H1 (cell line): ENCODE data around the gene WDR6. TPM values are rescaled to one million over a fixed set of nuclear protein-coding genes. Genes with fewer than 3 reads are reported as not detected.

ENCODE experiments used
- BCL11A ChIP-seq, 2 experiments: IDR thresholded peaks; one replicate each; pipeline ENCODE4 v1.6.1; 2011; ENCODE audit warnings: low read depth in 2 of 2, low read length in 2 of 2, mild to moderate bottlenecking in 2 of 2
- CBX8 ChIP-seq: fragments of 300-800, 300-1000 bp; sonication (generic); IDR thresholded peaks from 2 replicates; pipeline ENCODE4 v1.7.1; 2016; ENCODE audit warnings: low read depth, low read length, borderline replicate concordance
- CREB1 ChIP-seq: IDR thresholded peaks from 2 replicates; pipeline ENCODE4 v1.6.1; 2012; ENCODE audit warnings: inconsistent platforms
- CTBP2 ChIP-seq: IDR thresholded peaks from 2 replicates; pipeline ENCODE4 v1.7.0; 2011; ENCODE audit warnings: borderline replicate concordance, mild to moderate bottlenecking, moderate library complexity, mixed read lengths, low read length; ENCODE audit not compliant: insufficient read depth, insufficient read length
- CTCF ChIP-seq, 3 experiments: IDR thresholded peaks; 1 replicate in 2 of 3; 2 replicates in 1 of 3; pipeline versions ENCODE4 v1.5.1 to v1.6.1; 2011; ENCODE audit warnings: low read length in 3 of 3, mild to moderate bottlenecking in 3 of 3, inconsistent platforms in 2 of 3, low read depth in 1 of 3, moderate library complexity in 1 of 3; ENCODE audit not compliant: insufficient read depth in 1 of 3; ENCODE audit errors: control extremely low read depth in 1 of 3
- EP300 ChIP-seq, 2 experiments: IDR thresholded peaks; 1 replicate in 1 of 2; 2 replicates in 1 of 2; pipeline ENCODE4 v1.6.1; 2011 to 2012; ENCODE audit warnings: low read depth in 2 of 2, low read length in 2 of 2, mild to moderate bottlenecking in 2 of 2, borderline replicate concordance in 1 of 2, inconsistent platforms in 1 of 2, moderate library complexity in 1 of 2
- EZH2 ChIP-seq: fragments of 200-600 bp; sonication (generic); IDR thresholded peaks from 2 replicates; pipeline ENCODE4 v1.7.1; 2012; ENCODE audit warnings: low read depth, mild to moderate bottlenecking, moderate library complexity, low read length, inconsistent platforms; ENCODE audit not compliant: severe bottlenecking
- JUND ChIP-seq: IDR thresholded peaks from 2 replicates; pipeline ENCODE4 v1.6.1; 2011; ENCODE audit warnings: mild to moderate bottlenecking, improper control_type of control experiment, low read length
- MAFK ChIP-seq: IDR thresholded peaks from 2 replicates; pipeline ENCODE4 v1.6.1; 2012; ENCODE audit warnings: low read depth, mild to moderate bottlenecking, improper control_type of control experiment, low read length
- RBBP5 ChIP-seq: IDR thresholded peaks from 2 replicates; pipeline ENCODE4 v1.7.1; 2012; ENCODE audit warnings: low read depth, mild to moderate bottlenecking, inconsistent platforms, low read length, moderate library complexity, borderline replicate concordance
- RFX5 ChIP-seq: IDR thresholded peaks from 2 replicates; pipeline ENCODE4 v1.6.1; 2011; ENCODE audit warnings: low read depth, low read length, improper control_type of control experiment, borderline replicate concordance
- SP2 ChIP-seq: IDR thresholded peaks from 2 replicates; pipeline ENCODE4 v1.6.1; 2012; ENCODE audit warnings: mild to moderate bottlenecking, low read length, inconsistent platforms
- SUZ12 ChIP-seq: fragments of 200-600 bp; sonication (generic); IDR thresholded peaks from 2 replicates; pipeline ENCODE4 v1.6.1; 2012; ENCODE audit warnings: mild to moderate bottlenecking, inconsistent platforms, low read length, moderate library complexity, mixed read lengths
- TCF12 ChIP-seq: IDR thresholded peaks from 2 replicates; pipeline ENCODE4 v1.6.1; 2011; ENCODE audit warnings: low read depth, mild to moderate bottlenecking, low read length
- TEAD4 ChIP-seq: IDR thresholded peaks from 2 replicates; pipeline ENCODE4 v1.6.1; 2012; ENCODE audit warnings: low read depth, low read length, inconsistent platforms, mixed read lengths
- USF2 ChIP-seq: IDR thresholded peaks from 2 replicates; pipeline ENCODE4 v1.6.1; 2011; ENCODE audit warnings: low read length, improper control_type of control experiment
- YY1 ChIP-seq: IDR thresholded peaks from 2 replicates; pipeline ENCODE4 v1.6.1; 2011; ENCODE audit warnings: low read depth, mild to moderate bottlenecking, low read length
- ZNF274 ChIP-seq: IDR thresholded peaks from 2 replicates; pipeline ENCODE4 v1.7.0; 2012; ENCODE audit warnings: low read length, borderline replicate concordance; ENCODE audit errors: extremely low read depth
- polyA plus RNA-seq, 7 experiments: library from polyadenylated mRNA; depleted of rRNA in 3 of 7; stranded (reverse) in 5 of 7; unstranded in 2 of 7; fragments of >200 nt in 5 of 7; fragments of 200-250 nt in 2 of 7; gene quantifications; 1 replicate in 5 of 7; 2 replicates in 1 of 7; 4 replicates in 1 of 7; pipeline versions ENCODE4 v1.2.1 to v1.2.3, GENCODE V29; 2011 to 2013; ENCODE audit warnings: missing spikeins in 2 of 7, mixed read lengths in 2 of 7
- total RNA-seq: library from RNA; stranded (reverse); fragmentation: NEBNext Ultra II Directional; extraction: Animal tissue kit (Norgen Biotek cat#: 25700); gene quantifications from 2 replicates; pipeline ENCODE4 v1.2.1, GENCODE V29; 2021

The WDR6 gene
- total and polyA plus RNA-seq, 2 of the 8 experiments (the other 6 are each of a cell fraction or from before 2014, with no cell fraction given): 180 to 257 TPM

- TF ChIP-seq SP2: no peak
- TF ChIP-seq USF2: no peak
- no peak for TF ChIP-seq BCL11A (IDR thresholded peaks at IDR 0.05; ENCODE audit: low read depth in 2 of 2, low read length in 2 of 2)
- TF ChIP-seq EP300 (IDR thresholded peaks at IDR 0.05; ENCODE audit: borderline replicate concordance in 1 of 2, low read depth in 2 of 2, low read length in 2 of 2): no peak; a peak in 1 of 3 replicates
- no peak for TF ChIP-seq EZH2
- TF ChIP-seq TCF12: no peak
- no peak for TF ChIP-seq RBBP5
- TF ChIP-seq CREB1: peak; percentile 99
- TF ChIP-seq ZNF274: no peak
- no peak for TF ChIP-seq SUZ12
- TF ChIP-seq CTBP2: no peak
- peak; percentile 72 for TF ChIP-seq YY1
- TF ChIP-seq CTCF (IDR thresholded peaks at IDR 0.05; ENCODE audit: control extremely low read depth in 1 of 3, insufficient read depth in 1 of 3, low read depth in 1 of 3, low read length in 3 of 3): 0 out of 4 replicates have a peak, but pooled peaks of 1 of the 3 experiments have one; percentile 1
- no peak for TF ChIP-seq RFX5
- no peak for TF ChIP-seq CBX8
- no peak; the same call in 1 of the 2 replicates for TF ChIP-seq TEAD4
- no peak for TF ChIP-seq MAFK
- peak; percentile 73; the same call in 1 of the 2 replicates for TF ChIP-seq JUND
Measured at GRCh38 chr3:49028673-49029562, 21.7 kb downstream of the WDR6 start, which contains the start of gene IMPDH2 (continued).
